Urinary bladder (tissue), 4 donors: ENCODE measurements around the gene SRSF11. TPM values are rescaled to one million over a fixed set of nuclear protein-coding genes. Genes with fewer than 3 reads are reported as not detected.
A peak's percentile ranks its signal among the peaks of the same experiment; 100 is the strongest.
"Not testable (repeated sequence)": the region's sequence is repeated elsewhere in the genome, so short reads cannot be mapped to it uniquely, and the experiment has no call there.

Experiments
- DNase-seq: peaks from one replicate; pipeline ENCODE4 v3.0.0-alpha.2; 2015; ENCODE audit errors: extremely low spot score
- H3K27ac ChIP-seq: one replicate; pipeline ENCODE4 v1.5.1; 2013; ENCODE audit warnings: low read depth, mild to moderate bottlenecking, moderate library complexity
- H3K36me3 ChIP-seq: one replicate; pipeline ENCODE4 v1.6.1; 2013; ENCODE audit warnings: mild to moderate bottlenecking, moderate library complexity; ENCODE audit not compliant: insufficient read depth
- H3K4me1 ChIP-seq: one replicate; pipeline ENCODE4 v1.6.1; 2013; ENCODE audit warnings: mild to moderate bottlenecking, moderate library complexity; ENCODE audit not compliant: insufficient read depth
- H3K4me3 ChIP-seq: one replicate; pipeline ENCODE4 v1.5.1; 2013; ENCODE audit warnings: low read depth, low read length
- WGBS: extraction: QIAGEN DNeasy Blood & Tissue Kit; methylation state at CpG from one replicate; pipeline ENCODE4 v1.1.7; 2013; 5-methylcytosine and 5-hydroxymethylcytosine counted together
- polyA plus RNA-seq: library from polyadenylated mRNA; stranded (reverse); fragments of 200-250 nt; gene quantifications from one replicate; pipeline ENCODE4 v1.2.3, GENCODE V29; 2013
- total RNA-seq: library from RNA; depleted of rRNA; stranded (reverse); fragments of >200 nt; gene quantifications from one replicate; pipeline ENCODE4 v1.2.3, GENCODE V29; 2014
- donor health status: healthy with polysubstance abuse.
- donor health status: healthy.

The SRSF11 gene
- total RNA-seq (294 TPM), polyA plus RNA-seq (108 TPM)

DNA sequence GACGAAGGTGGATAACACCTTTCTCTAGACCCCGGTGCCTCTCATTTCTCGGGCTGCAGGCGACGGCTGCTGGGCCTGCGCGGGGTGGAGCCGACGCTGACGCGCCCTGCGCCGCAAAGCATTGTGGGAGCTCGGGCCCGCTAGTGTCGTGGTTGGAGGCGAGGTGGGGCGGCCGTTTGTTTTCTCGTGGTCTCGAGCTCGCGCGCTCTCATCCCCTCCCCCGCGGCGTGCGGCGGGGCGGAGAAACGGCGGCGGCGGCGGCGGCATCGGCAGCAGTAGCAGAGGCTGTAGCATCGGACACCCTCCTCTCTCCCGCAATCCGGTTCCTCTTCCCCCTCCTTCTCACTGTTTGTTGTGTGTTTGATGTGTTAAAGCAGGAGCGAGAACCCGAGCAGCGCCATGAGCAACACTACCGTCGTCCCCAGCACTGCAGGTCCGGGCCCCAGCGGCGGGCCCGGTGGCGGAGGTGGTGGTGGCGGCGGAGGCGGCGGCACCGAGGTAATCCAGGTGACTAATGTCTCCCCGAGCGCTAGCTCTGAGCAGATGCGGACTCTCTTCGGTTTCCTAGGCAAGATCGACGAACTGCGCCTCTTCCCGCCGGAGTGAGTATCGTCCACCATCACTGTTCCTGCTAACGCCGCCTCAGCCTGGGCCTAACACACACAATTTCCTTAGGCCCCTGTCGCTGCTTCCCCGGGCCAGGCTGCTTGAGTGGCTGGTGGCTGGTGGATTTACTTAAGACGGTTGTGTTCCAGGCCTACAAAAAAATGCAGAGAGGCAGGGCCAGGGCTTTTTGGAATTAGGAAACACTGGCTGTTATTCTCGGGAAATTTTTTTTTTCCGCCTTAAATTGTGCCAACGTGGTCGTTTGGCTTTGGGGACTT lies at the start of gene SRSF11:
Gene SRSF11 (plus strand): TSS at position 143 of the 884 bp plus-strand sequence. CDS start 257 bp downstream, at position 400.
- Histone ChIP-seq H3K4me3 (peak within 1 kb of the TSS; percentile 76), H3K4me1 (no peaks in the 10 kb centered on the region), H3K27ac (peak within 1 kb of the TSS; percentile 97), H3K36me3 (peaks cover 3% of the 10 kb centered on the region)
- peak; percentile 89 for DNase-seq
- WGBS: under 1% methylated on average over 74 of the region's 74 CpGs

GRCh38 chr1:70171512-70171911 lies 49.7 kb upstream of the SRSF11 start:
- WGBS: 98% methylated on average over 1 of the region's 1 CpG
- Histone ChIP-seq H3K36me3 (peaks cover 2% of the 10 kb centered on the region), H3K27ac (no peak overlapping the region), H3K4me1 (no peaks in the 10 kb centered on the region), H3K4me3 (no peak overlapping the region)
- DNase-seq: no peak

GRCh38 chr1:70185181-70185580 lies 36.0 kb upstream of the SRSF11 start:
- WGBS: 97% methylated on average over 3 of the region's 3 CpGs
- not testable (repeated sequence) for H3K36me3 ChIP-seq, H3K27ac ChIP-seq, H3K4me1 ChIP-seq, DNase-seq, H3K4me3 ChIP-seq

- H3K4me3 ChIP-seq: no peak overlapping the region
- no peak for DNase-seq
- no peaks in the 10 kb centered on the region for H3K36me3 ChIP-seq
- no peaks in the 10 kb centered on the region for H3K4me1 ChIP-seq
- 98% methylated on average over 2 of the region's 2 CpGs for WGBS
- H3K27ac ChIP-seq: no peak overlapping the region
These were observed 32.7 kb upstream of the SRSF11 start for GRCh38 chr1:70188522-70188921.

DNA sequence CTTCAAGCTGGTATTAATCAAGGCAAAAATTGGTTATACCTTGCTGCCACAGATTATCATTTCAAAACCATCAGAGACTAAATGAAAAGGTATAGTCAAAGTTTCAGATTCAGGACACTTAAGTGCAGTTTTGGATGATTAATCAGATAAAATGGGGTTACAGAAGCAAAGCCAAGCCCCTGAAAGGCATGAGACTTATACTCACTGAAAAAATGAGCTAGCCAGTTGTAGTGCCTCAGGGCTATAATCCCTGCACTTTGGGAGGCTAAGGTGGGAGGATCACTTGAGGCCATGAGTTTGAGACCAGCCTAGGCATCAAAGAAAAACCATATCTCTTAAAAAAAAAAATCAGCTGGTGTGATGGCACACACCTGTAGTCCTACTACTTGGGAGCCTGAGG lies 31.0 kb upstream of the SRSF11 start:
- H3K27ac ChIP-seq: no peak overlapping the region
- DNase-seq: no peak
- no peak overlapping the region for H3K4me3 ChIP-seq
- no peaks in the 10 kb centered on the region for H3K36me3 ChIP-seq
- H3K4me1 ChIP-seq: no peaks in the 10 kb centered on the region

DNA sequence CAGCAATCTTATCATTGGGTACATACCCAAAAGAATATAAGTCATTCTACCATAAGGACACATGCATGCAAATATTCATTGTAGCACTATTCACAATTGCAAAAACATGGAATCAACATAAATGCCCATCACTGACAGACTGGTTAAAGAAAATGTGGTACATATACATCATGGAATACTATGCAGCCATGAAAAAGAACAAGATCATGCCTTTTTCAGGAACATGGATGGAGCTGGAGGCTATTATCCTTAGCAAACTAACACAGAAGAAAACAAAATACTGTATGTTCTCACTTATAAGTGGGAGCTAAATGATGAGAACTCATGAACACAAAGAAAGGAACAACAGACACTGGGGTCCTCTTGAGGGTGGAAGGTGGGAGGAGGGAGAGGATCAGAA lies 28.7 kb upstream of the SRSF11 start:
- H3K36me3 ChIP-seq, H3K27ac ChIP-seq, DNase-seq: not testable (repeated sequence)

DNA sequence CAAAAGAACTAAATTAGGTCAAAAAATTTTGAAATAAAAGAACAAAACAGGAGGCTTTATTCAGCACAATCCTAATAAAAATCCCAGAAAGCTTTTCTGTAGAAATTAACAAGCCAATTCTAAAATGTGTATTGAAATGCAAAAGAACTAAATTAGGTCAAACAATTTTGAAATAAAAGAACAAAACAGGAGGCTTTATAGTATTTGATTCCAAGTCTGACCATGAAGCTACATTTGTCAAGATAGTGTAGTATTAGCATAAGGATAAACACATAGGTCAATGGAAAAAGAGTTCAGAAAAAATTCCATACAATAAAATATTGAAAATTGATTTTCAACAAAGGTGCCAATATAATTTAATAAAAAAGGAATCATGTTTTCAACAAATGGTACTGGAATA lies 26.6 kb upstream of the SRSF11 start:
- Histone ChIP-seq H3K36me3 (no peaks in the 10 kb centered on the region), H3K4me3 (no peak overlapping the region), H3K27ac (no peak overlapping the region), H3K4me1 (no peaks in the 10 kb centered on the region)
- DNase-seq: no peak

More for the DNA sequence above, 28.7 kb upstream of the SRSF11 start:
- not testable (repeated sequence) for H3K4me3 ChIP-seq, H3K4me1 ChIP-seq

DNA sequence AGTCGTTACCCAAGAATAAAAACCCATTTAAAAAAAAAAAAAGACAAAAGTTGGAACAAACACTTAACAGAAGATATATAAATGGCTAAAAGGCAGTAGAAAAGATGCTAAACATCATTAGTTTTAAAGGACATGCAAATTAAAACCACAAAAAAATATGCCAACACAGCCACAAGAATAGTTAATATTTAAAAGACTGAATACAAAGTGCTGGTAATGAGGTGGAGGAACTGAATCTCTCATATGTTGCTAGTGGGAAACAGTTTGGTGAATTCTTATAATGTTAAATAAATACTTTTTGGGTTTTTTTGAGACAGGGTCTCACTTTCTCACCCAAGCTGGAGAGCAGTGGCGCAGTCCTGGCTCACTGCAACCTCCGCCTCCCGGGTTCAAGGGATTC lies 25.8 kb upstream of the SRSF11 start:
- WGBS: 94% methylated on average over 4 of the region's 4 CpGs
- no peak overlapping the region for H3K4me3 ChIP-seq

DNA sequence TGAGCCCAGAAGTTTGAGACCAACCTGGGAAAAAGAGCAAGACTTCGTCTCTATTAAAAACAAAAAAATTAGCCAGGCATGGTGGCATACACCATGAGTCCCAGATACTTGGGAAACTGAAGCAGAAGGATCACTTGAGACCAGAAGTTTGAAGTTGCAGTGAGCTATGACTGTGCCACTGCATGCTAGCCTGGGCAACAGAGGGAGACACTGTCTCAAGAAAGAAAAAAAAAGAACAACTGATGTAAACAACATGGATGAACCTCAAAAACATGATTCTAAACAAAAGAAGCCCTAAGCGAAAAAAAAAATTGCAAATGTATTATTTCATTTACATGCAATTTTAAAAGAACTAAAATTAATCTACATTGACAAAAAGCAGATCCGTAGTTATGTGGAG lies 24.8 kb upstream of the SRSF11 start:
- no peaks in the 10 kb centered on the region for H3K4me1 ChIP-seq
- H3K27ac ChIP-seq: no peak overlapping the region
- 95% methylated on average over 3 of the region's 3 CpGs for WGBS
- no peak overlapping the region for H3K4me3 ChIP-seq
- H3K36me3 ChIP-seq: no peaks in the 10 kb centered on the region
- no peak for DNase-seq

More for the DNA sequence above, 25.8 kb upstream of the SRSF11 start:
- no peak overlapping the region for H3K27ac ChIP-seq
- no peaks in the 10 kb centered on the region for H3K36me3 ChIP-seq
- H3K4me1 ChIP-seq: no peaks in the 10 kb centered on the region
- DNase-seq: no peak

GRCh38 chr1:70200065-70200464 lies 21.1 kb upstream of the SRSF11 start:
- Histone ChIP-seq H3K4me1 (no peaks in the 10 kb centered on the region), H3K4me3 (no peak overlapping the region), H3K36me3 (no peaks in the 10 kb centered on the region), H3K27ac (no peak overlapping the region)
- 98% methylated on average over 4 of the region's 4 CpGs for WGBS
- DNase-seq: no peak

DNA sequence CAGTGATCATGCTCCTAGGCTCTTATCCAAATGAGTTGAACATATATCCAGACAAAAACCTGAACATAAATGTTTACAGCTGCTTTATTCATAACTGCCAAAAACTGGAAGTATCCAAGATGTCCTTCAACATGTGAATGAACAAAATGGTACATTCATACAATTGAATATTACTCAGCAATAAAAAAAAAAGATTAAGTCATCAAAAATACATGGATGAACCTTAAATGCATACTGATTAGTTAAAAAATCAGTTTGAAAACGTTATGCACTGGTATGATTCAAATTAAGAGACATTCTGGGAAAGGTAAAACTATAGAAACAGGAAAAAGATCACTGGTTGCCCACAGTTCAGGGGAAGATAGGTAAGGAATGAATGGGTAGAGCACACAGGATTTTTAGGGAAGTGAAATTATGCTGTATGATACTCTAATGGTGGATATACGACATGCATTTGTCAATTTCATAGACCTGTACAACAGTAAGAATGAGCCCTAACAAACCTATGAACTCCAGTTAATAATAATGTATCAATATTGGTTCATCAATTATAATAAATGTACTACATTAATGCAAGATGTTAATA lies 18.9 kb upstream of the SRSF11 start:
- Histone ChIP-seq H3K36me3 (no peaks in the 10 kb centered on the region), H3K4me3 (no peak overlapping the region), H3K27ac (no peak overlapping the region), H3K4me1 (no peaks in the 10 kb centered on the region)
- DNase-seq: no peak
- 61% methylated on average over 2 of the region's 2 CpGs for WGBS

GRCh38 chr1:70204139-70204538 lies 17.0 kb upstream of the SRSF11 start:
- no peaks in the 10 kb centered on the region for H3K4me1 ChIP-seq
- 94% methylated on average over 1 of the region's 1 CpG for WGBS

GRCh38 chr1:70204600-70204999 lies 16.6 kb upstream of the SRSF11 start:
- Histone ChIP-seq H3K27ac (no peak overlapping the region), H3K4me3 (peak overlapping the region; percentile 79), H3K4me1 (no peaks in the 10 kb centered on the region), H3K36me3 (no peaks in the 10 kb centered on the region)
- DNase-seq: no peak
- under 1% methylated on average over 4 of the region's 4 CpGs for WGBS

More at GRCh38 chr1:70204139-70204538, 17.0 kb upstream of the SRSF11 start:
- H3K36me3 ChIP-seq: no peaks in the 10 kb centered on the region
- no peak overlapping the region for H3K4me3 ChIP-seq
- no peak for DNase-seq
- no peak overlapping the region for H3K27ac ChIP-seq

DNA sequence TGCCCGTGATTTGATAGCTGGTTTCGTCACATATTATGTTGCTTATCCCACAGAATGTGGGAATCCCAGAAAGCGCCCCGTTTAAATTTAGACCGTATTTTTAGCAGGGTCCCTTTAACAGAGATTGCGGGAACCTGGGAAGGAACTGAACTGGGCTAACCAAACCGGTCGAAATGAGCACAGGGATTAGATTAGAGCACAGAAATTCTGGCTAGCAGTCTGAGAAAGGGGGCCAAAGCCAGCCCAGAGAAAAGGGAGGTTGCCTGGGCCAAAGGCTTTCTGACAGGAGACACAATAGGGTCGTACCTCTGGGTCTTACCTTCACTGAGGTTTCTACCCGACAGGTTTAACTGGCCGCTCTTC lies 16.1 kb upstream of the SRSF11 start:
- Histone ChIP-seq H3K36me3 (no peaks in the 10 kb centered on the region), H3K4me1 (no peaks in the 10 kb centered on the region), H3K27ac (peak overlapping the region; percentile 90), H3K4me3 (peak overlapping the region; percentile 79)
- no peak for DNase-seq
- WGBS: 1% methylated on average over 11 of the region's 11 CpGs
